Lung microvascular endothelial cell (primary cell): ENCODE results near the gene PAPPA. TPM values are rescaled to one million over a fixed set of nuclear protein-coding genes. Genes with fewer than 3 reads are reported as not detected.
A peak's percentile ranks its signal among the peaks of the same experiment; 100 is the strongest.

ENCODE experiments used
- DNase-seq, 2 donors: peaks; one replicate each; pipeline versions ENCODE4 v3.0.0 to v3.0.0-alpha.2; 2010; ENCODE audit warnings: low read depth in 2 of 2
- total RNA-seq: library from RNA; depleted of rRNA; stranded (reverse); fragments of >200 nt; gene quantifications from 2 replicates; pipeline ENCODE4 v1.2.1, GENCODE V29; 2014

Gene PAPPA
- 0.20 and 0.44 TPM in 2 replicates for total RNA-seq

- DNase-seq: no peak
These were observed at the start of gene PAPPA for GRCh38 chr9:116153765-116154333. PAPPA (plus strand) TSS chr9:116153791; CDS start chr9:116154173, 382 bp downstream.

DNA sequence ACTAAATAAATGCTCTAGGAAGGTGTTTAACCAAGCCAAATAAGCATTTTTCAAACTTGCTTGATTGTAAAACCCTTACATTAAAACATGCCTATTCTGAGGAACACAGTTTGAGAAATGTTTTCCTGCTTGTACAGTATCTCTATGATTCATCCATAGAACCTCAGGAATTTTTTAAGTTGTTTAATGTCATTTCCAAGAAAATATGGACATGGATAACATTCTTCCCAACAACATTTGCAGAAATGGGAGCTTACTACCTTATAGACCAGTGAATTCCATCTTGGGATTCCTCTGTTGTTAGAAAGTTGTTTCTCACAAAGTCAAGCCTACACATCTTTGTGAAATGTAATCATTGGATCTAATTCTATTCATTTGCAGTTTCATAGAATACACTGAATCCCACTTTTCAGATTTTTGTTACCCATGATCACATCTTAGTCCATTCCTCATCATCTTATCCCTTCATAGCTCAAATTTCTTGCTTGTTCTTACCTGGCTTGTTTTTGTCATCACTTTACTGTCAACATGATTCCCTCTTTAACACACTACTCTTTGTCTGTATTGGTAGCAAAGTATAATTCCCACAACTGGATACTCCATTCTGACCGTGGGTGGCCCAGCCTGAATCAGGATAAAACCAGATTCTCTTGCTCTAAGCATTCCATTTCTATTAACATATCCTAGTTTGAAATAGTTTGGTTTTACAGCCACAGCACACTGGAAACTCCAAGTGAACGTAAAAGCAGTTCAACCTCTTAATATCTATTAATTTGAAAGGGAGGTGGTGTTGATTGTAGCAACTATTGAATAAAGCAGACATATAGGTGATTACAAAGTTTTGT is 49.4 kb upstream of the PAPPA start:
- no peak for DNase-seq

- no peak for DNase-seq
These were observed 41.4 kb upstream of the PAPPA start for GRCh38 chr9:116112236-116112635.

DNA sequence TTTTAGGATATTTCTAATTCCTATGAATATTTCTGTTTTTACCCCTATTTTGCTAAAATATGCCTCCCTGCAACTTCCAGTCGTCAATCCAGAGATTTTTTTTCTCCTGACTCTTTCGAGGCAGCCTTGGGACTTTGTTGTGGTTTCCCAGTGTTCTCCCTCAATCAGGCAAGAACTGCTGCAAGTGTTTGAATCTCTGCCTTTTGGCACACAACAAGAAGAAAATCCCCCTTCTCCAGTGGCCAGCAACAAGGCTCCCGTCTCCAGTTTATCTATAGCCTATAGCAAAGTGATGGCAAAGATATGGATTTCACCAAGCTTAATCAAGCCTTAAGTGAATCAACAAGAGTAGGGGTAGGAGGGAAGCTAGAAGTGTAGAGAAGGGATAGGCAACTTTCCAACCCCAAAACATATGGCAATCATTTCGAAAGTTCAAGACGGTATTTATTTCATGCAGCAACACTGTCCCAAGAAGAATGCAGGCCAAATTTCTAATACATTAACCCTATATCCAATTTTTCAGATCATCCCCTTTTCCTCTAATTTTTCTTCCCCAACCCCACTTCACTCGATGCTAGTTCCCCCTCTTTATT is 37.7 kb upstream of the PAPPA start:
- DNase-seq: no peak

DNA sequence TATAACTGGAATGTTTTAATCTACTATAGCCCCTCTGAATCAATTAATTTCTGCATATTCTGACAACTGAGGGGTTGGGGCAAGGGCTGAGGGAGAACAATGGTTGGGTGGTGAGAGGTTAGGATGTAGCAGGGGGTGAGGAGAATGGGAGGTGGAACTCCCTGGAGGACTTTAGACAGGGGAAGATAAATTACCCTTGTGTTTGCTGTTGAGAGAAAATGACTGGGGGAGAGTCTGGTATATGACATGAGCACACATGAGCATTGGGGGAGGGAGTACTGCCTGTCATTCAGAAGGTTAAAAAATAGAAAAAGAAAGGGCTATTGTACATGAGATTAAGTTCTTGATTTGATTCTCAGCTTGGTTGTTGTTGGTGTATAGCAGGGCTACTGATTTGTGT is 37.2 kb upstream of the PAPPA start:
- DNase-seq: no peak

- DNase-seq: no peak
These were observed 30.4 kb upstream of the PAPPA start for GRCh38 chr9:116123171-116123570.

- no peak for DNase-seq
These were observed 29.0 kb upstream of the PAPPA start for GRCh38 chr9:116124472-116125040.

- no peak for DNase-seq
These were observed 20.4 kb upstream of the PAPPA start for GRCh38 chr9:116133163-116133562.

- no peak for DNase-seq
These were observed 18.6 kb upstream of the PAPPA start for GRCh38 chr9:116134975-116135374.

- DNase-seq: no peak
These were observed 16.6 kb upstream of the PAPPA start for GRCh38 chr9:116137010-116137409.

GRCh38 chr9:116137581-116137980 is 16.0 kb upstream of the PAPPA start:
- DNase-seq: no peak

GRCh38 chr9:116141864-116142561 is 11.6 kb upstream of the PAPPA start:
- no peak for DNase-seq

DNA sequence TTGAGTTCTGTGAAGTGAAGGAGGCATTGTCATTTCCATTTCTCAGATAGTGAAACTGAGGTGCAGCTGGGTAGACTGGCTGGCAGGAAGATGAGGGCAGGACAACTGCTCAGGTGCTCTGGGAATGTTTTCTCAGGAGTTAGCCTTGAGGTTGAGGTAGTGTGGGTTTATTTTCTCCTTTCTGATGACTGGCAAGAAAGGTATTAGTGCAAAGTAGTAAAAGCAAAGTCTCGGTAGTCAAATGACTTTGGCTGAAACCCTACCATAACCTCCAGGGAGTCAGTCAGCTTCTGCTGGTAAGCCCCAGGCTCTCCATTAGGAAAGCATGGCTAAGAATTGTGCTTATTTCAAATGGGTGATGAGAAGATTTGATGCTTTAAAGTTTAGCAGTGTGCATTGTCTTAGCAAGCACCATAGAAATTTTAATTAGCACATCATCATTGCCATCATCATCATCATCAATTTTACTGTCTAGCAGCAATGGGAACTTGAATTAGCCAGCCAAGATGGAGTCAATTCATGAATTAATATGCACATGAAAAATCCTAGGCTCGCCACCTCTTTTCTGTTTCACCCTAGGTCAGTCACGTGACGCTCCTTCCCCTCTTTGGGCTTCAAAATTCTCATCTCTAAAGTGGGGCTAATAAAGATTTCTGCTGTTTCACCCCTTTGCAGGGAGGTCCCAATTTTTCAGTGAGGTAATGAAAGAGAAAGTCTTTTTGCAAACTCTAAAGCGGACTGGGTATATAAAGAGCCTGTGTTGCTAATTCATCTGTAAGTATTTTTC is 10.7 kb upstream of the PAPPA start:
- DNase-seq: no peak

DNA sequence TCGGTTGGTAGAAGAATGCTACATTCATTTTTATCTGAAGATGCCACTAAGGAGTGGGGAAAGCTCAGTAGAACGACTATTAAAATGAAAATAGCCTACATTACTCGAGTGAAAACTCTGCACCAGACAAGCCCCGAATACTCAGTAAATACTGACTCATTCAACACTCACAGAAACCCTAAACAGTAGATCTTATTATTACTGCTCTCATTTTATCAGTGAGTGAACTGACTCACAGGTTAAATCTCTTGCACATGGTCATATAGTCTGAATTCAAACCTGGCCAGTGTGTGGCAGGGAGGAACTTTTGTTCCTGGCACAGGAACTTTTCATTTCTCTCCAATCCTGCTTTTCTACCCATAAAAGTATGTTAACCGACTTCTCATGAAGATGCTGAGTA is 9.6 kb upstream of the PAPPA start:
- no peak for DNase-seq

GRCh38 chr9:116144555-116144954 is 9.0 kb upstream of the PAPPA start:
- no peak for DNase-seq

GRCh38 chr9:116145036-116145435 is 8.6 kb upstream of the PAPPA start:
- no peak for DNase-seq

- DNase-seq: no peak
These were observed 5.8 kb upstream of the PAPPA start for GRCh38 chr9:116147821-116148220.

DNA sequence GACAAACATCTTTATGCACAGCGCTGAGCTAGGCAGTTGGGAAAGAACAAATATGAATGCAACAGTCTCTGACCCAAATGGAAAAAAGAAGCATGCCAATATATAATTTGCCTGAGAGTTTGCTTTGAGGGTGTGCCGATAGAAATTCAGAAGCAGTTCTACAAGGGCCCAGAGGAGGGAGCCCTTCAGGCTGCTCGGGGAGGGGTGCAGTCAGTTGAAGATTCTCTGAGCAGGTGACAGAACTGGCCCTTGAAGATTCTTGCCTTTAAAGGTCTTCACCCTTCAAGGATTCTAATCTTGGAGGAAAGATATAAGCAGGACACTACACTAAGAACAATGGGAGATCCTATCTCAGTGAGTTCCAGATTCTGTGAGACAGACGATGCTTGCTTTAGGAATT is 3.7 kb upstream of the PAPPA start:
- DNase-seq: no peak

GRCh38 chr9:116151199-116151598 is 2.4 kb upstream of the PAPPA start:
- no peak for DNase-seq

DNA sequence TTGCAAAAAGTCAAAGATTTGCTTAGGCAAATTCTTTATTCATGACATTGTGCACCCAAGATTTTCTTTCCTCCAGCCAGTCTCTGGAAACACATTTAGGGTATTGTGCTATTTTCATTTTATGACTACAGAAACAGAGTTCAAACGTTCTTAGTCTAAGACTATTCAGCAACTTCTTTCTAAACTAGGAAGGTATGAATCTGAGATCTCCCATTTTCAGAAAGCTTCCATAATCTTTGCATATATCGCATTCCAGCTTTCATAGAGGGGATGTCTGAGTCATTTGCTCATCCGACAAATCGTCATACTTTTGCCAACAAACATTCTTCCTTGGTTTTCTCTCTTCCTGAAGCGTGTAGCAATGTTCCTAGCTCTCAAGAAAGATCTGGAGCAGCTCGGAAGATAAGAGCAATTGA is 1.6 kb upstream of the PAPPA start:
- DNase-seq: peak in 1 of 2 donors; percentile 73

- DNase-seq: peak; percentile 24 to 45
These were observed 1.2 kb upstream of the PAPPA start for GRCh38 chr9:116152390-116152789.
